Gastroesophageal sphincter (tissue), 4 donors: ENCODE results near the gene RASGEF1C. TPM values are rescaled to one million over a fixed set of nuclear protein-coding genes. Genes with fewer than 3 reads are reported as not detected.

Source experiments
- ATAC-seq: fragments of 150-250 bp; one replicate; pipeline ENCODE4 v1.9.1; 2016; ENCODE audit warnings: mild to moderate bottlenecking, moderate library complexity
- H3K27ac ChIP-seq, 4 donors: fragments of 200-600 bp; sonication (generic) in 3 of 4; 1 replicate in 3 of 4; 2 replicates in 1 of 4; pipeline ENCODE4 v1.5.1; 2016 to 2019
- H3K27me3 ChIP-seq: fragments of 200-600 bp; sonication (generic); one replicate; pipeline ENCODE4 v1.5.1; 2019
- H3K36me3 ChIP-seq, 2 donors: fragments of 200-600 bp; sonication (generic); one replicate each; pipeline ENCODE4 v1.5.1; 2019; ENCODE audit warnings: control low read depth in 1 of 2
- H3K4me1 ChIP-seq, 3 donors: fragments of 200-600 bp; sonication (generic); 1 replicate in 2 of 3; 2 replicates in 1 of 3; pipeline ENCODE4 v1.5.1; 2016 to 2019; ENCODE audit warnings: control low read depth in 2 of 3
- H3K4me3 ChIP-seq, 2 donors: fragments of 200-600 bp; sonication (generic); one replicate each; pipeline ENCODE4 v1.5.1; 2019; ENCODE audit warnings: mild to moderate bottlenecking in 1 of 2, moderate library complexity in 1 of 2
- H3K9me3 ChIP-seq, 3 donors: fragments of 200-600 bp; sonication (generic); one replicate each; pipeline ENCODE4 v1.5.1; 2017 to 2019; ENCODE audit warnings: control low read depth in 2 of 3
- CTCF ChIP-seq, 4 experiments: fragments of 200-600 bp in 2 of 4; fragments of 450-650 bp in 2 of 4; sonication (generic) in 1 of 4; IDR thresholded peaks; one replicate each; pipeline ENCODE4 v1.5.1; 2017 to 2019; ENCODE audit warnings: antibody characterized with exemption in 4 of 4, mild to moderate bottlenecking in 2 of 4, moderate library complexity in 2 of 4
- EP300 ChIP-seq: sonication (generic); formaldehyde crosslinking; IDR thresholded peaks from one replicate; pipeline ENCODE4 v1.6.1; 2017; ENCODE audit warnings: antibody characterized with exemption, mild to moderate bottlenecking
- POLR2A ChIP-seq, 2 donors: fragments of 450-650 bp; IDR thresholded peaks; one replicate each; pipeline ENCODE4 v1.6.1; 2017; ENCODE audit warnings: antibody characterized with exemption in 2 of 2, mild to moderate bottlenecking in 2 of 2, moderate library complexity in 1 of 2
- POLR2AphosphoS5 ChIP-seq: sonication (generic); formaldehyde crosslinking; IDR thresholded peaks from one replicate; pipeline ENCODE4 v1.6.1; 2017; ENCODE audit warnings: antibody characterized with exemption
- WGBS, 2 donors: methylation state at CpG; one replicate each; pipeline ENCODE4 v1.1.5; 2018; ENCODE audit warnings: low coverage in 1 of 2; 5-methylcytosine and 5-hydroxymethylcytosine counted together
- total RNA-seq, 4 donors: library from RNA; depleted of rRNA; stranded (reverse); fragments of >200 nt; gene quantifications; one replicate each; pipeline ENCODE4 v1.1.0, GENCODE V29; 2016

RASGEF1C gene
- total RNA-seq, 4 donors from 2014 or later, result 0.81 to 8.4 (median 2.0) TPM

- Histone ChIP-seq H3K4me1 (no peaks in the 10 kb centered on the region), H3K9me3 (peaks cover 0 to 44% (median 0%) of the 10 kb centered on the region in 3 donors), H3K4me3 (no peak overlapping the region), H3K36me3 (peaks cover 0 to 100% of the 10 kb centered on the region in 2 donors), H3K27ac (no peak overlapping the region), H3K27me3 (no peaks in the 10 kb centered on the region)
- TF ChIP-seq EP300 (no peak), CTCF (IDR thresholded peaks at IDR 0.05) (no peak), POLR2A (IDR thresholded peaks at IDR 0.05) (no peak), POLR2AphosphoS5 (no peak)
- ATAC-seq, result no peak
- WGBS, 2 donors, result 94 to 100% methylated on average over 1 to 7 of the region's 15 CpGs
Measured at GRCh38 chr5:180234271-180234670, 25.3 kb upstream of the RASGEF1C start.

GRCh38 chr5:180233729-180234128, 24.7 kb upstream of the RASGEF1C start:
- no peak for ATAC-seq
- WGBS, 2 donors, result 81 to 93% methylated on average over 4 to 11 of the region's 11 CpGs
- Histone ChIP-seq H3K4me3 (no peak overlapping the region), H3K4me1 (no peaks in the 10 kb centered on the region), H3K9me3 (peaks cover 0 to 45% (median 0%) of the 10 kb centered on the region in 3 donors), H3K27ac (no peak overlapping the region), H3K27me3 (no peaks in the 10 kb centered on the region), H3K36me3 (peaks cover 0 to 100% of the 10 kb centered on the region in 2 donors)
- TF ChIP-seq POLR2AphosphoS5 (no peak), EP300 (no peak), CTCF (IDR thresholded peaks at IDR 0.05) (no peak), POLR2A (IDR thresholded peaks at IDR 0.05) (no peak)

GRCh38 chr5:180230017-180230416, 21.0 kb upstream of the RASGEF1C start:
- Histone ChIP-seq H3K4me1 (no peaks in the 10 kb centered on the region), H3K27me3 (no peaks in the 10 kb centered on the region), H3K4me3 (no peak overlapping the region), H3K9me3 (peaks cover 0 to 55% (median 0%) of the 10 kb centered on the region in 3 donors), H3K27ac (no peak overlapping the region), H3K36me3 (peaks cover 0 to 87% of the 10 kb centered on the region in 2 donors)
- 61 to 73% methylated on average over 3 to 5 of the region's 7 CpGs for WGBS, 2 donors
- no peak for ATAC-seq
- TF ChIP-seq EP300, result no peak
- TF ChIP-seq POLR2A (IDR thresholded peaks at IDR 0.05), result no peak
- no peak for TF ChIP-seq CTCF (IDR thresholded peaks at IDR 0.05)
- no peak for TF ChIP-seq POLR2AphosphoS5

GRCh38 chr5:180222056-180222455, 13.0 kb upstream of the RASGEF1C start:
- TF ChIP-seq EP300 (no peak), POLR2A (IDR thresholded peaks at IDR 0.05) (no peak), CTCF (IDR thresholded peaks at IDR 0.05) (no peak), POLR2AphosphoS5 (no peak)
- Histone ChIP-seq H3K27ac (no peak overlapping the region), H3K36me3 (peaks cover 0 to 8% of the 10 kb centered on the region in 2 donors), H3K9me3 (peaks cover 0 to 99% (median 0%) of the 10 kb centered on the region in 3 donors), H3K4me3 (no peak overlapping the region), H3K27me3 (no peaks in the 10 kb centered on the region), H3K4me1 (no peaks in the 10 kb centered on the region)
- ATAC-seq, result no peak
- 94 to 100% methylated on average over 5 to 8 of the region's 11 CpGs for WGBS, 2 donors

- 90 to 91% methylated on average over 5 of the region's 5 CpGs for WGBS, 2 donors
Measured at GRCh38 chr5:180217797-180218196, 8.8 kb upstream of the RASGEF1C start.

More at GRCh38 chr5:180217797-180218196, 8.8 kb upstream of the RASGEF1C start:
- Histone ChIP-seq H3K4me1 (peaks cover 0 to 4% (median 0%) of the 10 kb centered on the region in 3 donors), H3K27ac (no peak overlapping the region), H3K36me3 (no peaks in the 10 kb centered on the region), H3K9me3 (peaks cover 0 to 79% (median 0%) of the 10 kb centered on the region in 3 donors), H3K27me3 (peaks cover 2% of the 10 kb centered on the region), H3K4me3 (no peak overlapping the region)
- ATAC-seq, result no peak
- TF ChIP-seq CTCF (IDR thresholded peaks at IDR 0.05), result no peak
- no peak for TF ChIP-seq POLR2A (IDR thresholded peaks at IDR 0.05)
- no peak for TF ChIP-seq POLR2AphosphoS5
- no peak for TF ChIP-seq EP300
